ENCODE data around the gene GNAO1. TPM values are rescaled to one million over a fixed set of nuclear protein-coding genes. Genes with fewer than 3 reads are reported as not detected.

GNAO1 gene
- polyA plus RNA-seq, 1 donor from 2014 or later = 31.5 TPM

GRCh38 chr16:56163938-56164337 lies 27.4 kb upstream of the GNAO1 start:
- TF ChIP-seq RAD21 (conservative IDR thresholded peaks at IDR 0.05) (no peak), REST (IDR thresholded peaks at IDR 0.05; ENCODE audit: borderline replicate concordance) (no peak), POLR2AphosphoS5 (IDR thresholded peaks at IDR 0.05) (no peak), MXI1 (conservative IDR thresholded peaks at IDR 0.05; ENCODE audit: poor library complexity, severe bottlenecking) (no peak), TAF1 (IDR thresholded peaks at IDR 0.05; ENCODE audit: low read depth) (no peak), EP300 (conservative IDR thresholded peaks at IDR 0.05; ENCODE audit: poor library complexity, severe bottlenecking) (no peak), CTCF (IDR thresholded peaks at IDR 0.05; ENCODE audit: poor library complexity, severe bottlenecking) (no peak), EZH2 (IDR thresholded peaks at IDR 0.05; ENCODE audit: borderline replicate concordance, insufficient read depth, low read length, poor library complexity, severe bottlenecking) (no peak), SMC3 (conservative IDR thresholded peaks at IDR 0.05; ENCODE audit: poor library complexity) (no peak)

GRCh38 chr16:56164636-56165035 lies 26.7 kb upstream of the GNAO1 start:
- Histone ChIP-seq H3K79me2 (replicated peaks; ENCODE audit: insufficient read depth, low read length) (no peaks in the 10 kb centered on the region), H3K4me3 (ENCODE audit: low read length) (no peak overlapping the region), H3K9me2 (ENCODE audit: insufficient read depth, low read length) (no peaks in the 10 kb centered on the region), H2AFZ (ENCODE audit: low read depth, low read length) (no peak overlapping the region), H3K9me3 (ENCODE audit: low read length) (no peaks in the 10 kb centered on the region), H3K4me2 (ENCODE audit: low read length) (no peak overlapping the region), H3K36me3 (ENCODE audit: insufficient read depth, low read length) (no peaks in the 10 kb centered on the region), H3K9ac (ENCODE audit: low read length) (no peak overlapping the region), H3F3A (ENCODE audit: insufficient read depth, low read length, poor library complexity, severe bottlenecking) (no peaks in the 10 kb centered on the region), H4K20me1 (ENCODE audit: insufficient read depth) (no peaks in the 10 kb centered on the region), H3K27me3 (ENCODE audit: insufficient read depth, low read depth, low read length) (no peaks in the 10 kb centered on the region), H3K27ac (ENCODE audit: low read length) (no peak overlapping the region)
- TF ChIP-seq CTCF (IDR thresholded peaks at IDR 0.05; ENCODE audit: poor library complexity, severe bottlenecking) (no peak), EZH2 (IDR thresholded peaks at IDR 0.05; ENCODE audit: borderline replicate concordance, insufficient read depth, low read length, poor library complexity, severe bottlenecking) (no peak), MXI1 (conservative IDR thresholded peaks at IDR 0.05; ENCODE audit: poor library complexity, severe bottlenecking) (no peak), EP300 (conservative IDR thresholded peaks at IDR 0.05; ENCODE audit: poor library complexity, severe bottlenecking) (no peak), REST (IDR thresholded peaks at IDR 0.05; ENCODE audit: borderline replicate concordance) (no peak), POLR2AphosphoS5 (IDR thresholded peaks at IDR 0.05) (no peak)

More at GRCh38 chr16:56163938-56164337, 27.4 kb upstream of the GNAO1 start:
- Histone ChIP-seq H3K36me3 (ENCODE audit: insufficient read depth, low read length) (no peaks in the 10 kb centered on the region), H3K79me2 (replicated peaks; ENCODE audit: insufficient read depth, low read length) (no peaks in the 10 kb centered on the region), H3K9ac (ENCODE audit: low read length) (no peak overlapping the region), H3K9me2 (ENCODE audit: insufficient read depth, low read length) (no peaks in the 10 kb centered on the region), H3K4me2 (ENCODE audit: low read length) (no peak overlapping the region), H3K27me3 (ENCODE audit: insufficient read depth, low read depth, low read length) (no peaks in the 10 kb centered on the region), H3K27ac (ENCODE audit: low read length) (no peak overlapping the region), H4K20me1 (ENCODE audit: insufficient read depth) (no peaks in the 10 kb centered on the region), H2AFZ (ENCODE audit: low read depth, low read length) (no peak overlapping the region), H3K4me3 (ENCODE audit: low read length) (no peak overlapping the region), H3K9me3 (ENCODE audit: low read length) (no peaks in the 10 kb centered on the region), H3F3A (ENCODE audit: insufficient read depth, low read length, poor library complexity, severe bottlenecking) (no peaks in the 10 kb centered on the region)
